AG04449 (cell line): ENCODE data around the gene EBPL.
A peak's percentile ranks its signal among the peaks of the same experiment; 100 is the strongest.

Experiments used
- CTCF ChIA-PET: fragments of 350-600 bp; formaldehyde crosslinking; extraction: SDS; loops from one replicate; lab custom pipeline; 2021; ENCODE audit warnings: antibody characterized with exemption; lab: Yijun Ruan, JAX
- POLR2A ChIA-PET: fragments of 400-600, 350-600 bp; formaldehyde crosslinking; extraction: SDS; loops from one replicate; lab custom pipeline; 2020; ENCODE audit warnings: antibody characterized with exemption, inconsistent platforms; lab: Yijun Ruan, JAX
- DNase-seq: peaks from one replicate; pipeline ENCODE4 v3.0.0-alpha.2; 2010; ENCODE audit warnings: low read depth, low spot score
- H3K4me3 ChIP-seq: 2 replicates; pipeline ENCODE4 v1.5.1; 2011; ENCODE audit warnings: low read depth, mild to moderate bottlenecking, control low read depth, low read length
- CTCF ChIP-seq: IDR thresholded peaks from one replicate; pipeline ENCODE4 v1.5.1; 2011; ENCODE audit warnings: mild to moderate bottlenecking, moderate library complexity, low read length, control low read depth, inconsistent platforms; ENCODE audit not compliant: insufficient read depth; ENCODE audit errors: missing control alignments

Gene EBPL

GRCh38 chr13:49652355-49653305 is 38.7 kb downstream of the EBPL start:
- CTCF ChIA-PET: interaction anchor here (1.1 to 1.6 kb wide), 2 partner anchors 17 to 199 kb away, joined by 3 to 4 read pairs; no protein-coding TSS in a partner anchor
- H3K4me3 ChIP-seq: no peak overlapping the region
- no peak for DNase-seq

GRCh38 chr13:49651570-49652354 is 39.5 kb downstream of the EBPL start:
- ChIA-PET CTCF (interaction anchor here (1.1 to 1.6 kb wide), 3 partner anchors 18 to 1418 kb away, joined by 3 to 4 read pairs (median 4); no protein-coding TSS in a partner anchor), POLR2A (no interaction called here)
- no peak for DNase-seq
- no peak for TF ChIP-seq CTCF
- H3K4me3 ChIP-seq: no peak overlapping the region

More at GRCh38 chr13:49652355-49653305, 38.7 kb downstream of the EBPL start:
- peak; percentile 55 for TF ChIP-seq CTCF
- POLR2A ChIA-PET: no interaction called here

- POLR2A ChIA-PET: no interaction called here
- no peak overlapping the region for H3K4me3 ChIP-seq
- TF ChIP-seq CTCF: no peak
- CTCF ChIA-PET: interaction anchor here (1.2 to 1.6 kb wide), 3 partner anchors 9 to 19 kb away, joined by 3 to 7 read pairs (median 3); no protein-coding TSS in a partner anchor
- DNase-seq: no peak
These were observed 41.3 kb downstream of the EBPL start for GRCh38 chr13:49649963-49650312.

GRCh38 chr13:49649244-49649962 is 41.9 kb downstream of the EBPL start:
- ChIA-PET CTCF (interaction anchor here (1.2 to 1.6 kb wide), 3 partner anchors 9 to 19 kb away, joined by 3 to 7 read pairs (median 3); no protein-coding TSS in a partner anchor), POLR2A (no interaction called here)
- H3K4me3 ChIP-seq: no peak overlapping the region
- DNase-seq: no peak
- TF ChIP-seq CTCF: peak; percentile 43

- no peak for TF ChIP-seq CTCF
- no peak overlapping the region for H3K4me3 ChIP-seq
- CTCF ChIA-PET: no interaction called here
- POLR2A ChIA-PET: no interaction called here
- no peak for DNase-seq
These were observed 44.6 kb downstream of the EBPL start for GRCh38 chr13:49646688-49647087.
